Hematopoietic multipotent progenitor cell treated with erythropoietin and hydrocortisone succinate and interleukin-3 and kit ligand, for 8 days (in vitro differentiated cells): Measurements from ENCODE around the gene MBD2.
"Not testable (repeated sequence)": the region's sequence is repeated elsewhere in the genome, so short reads cannot be mapped to it uniquely, and the experiment has no call there.

Source experiments
- DNase-seq: peaks from one replicate; pipeline ENCODE4 v3.0.0-alpha.2; 2015

Gene MBD2

GRCh38 chr18:54233747-54234146 is 9.3 kb upstream of the MBD2 start:
- no peak for DNase-seq

DNA sequence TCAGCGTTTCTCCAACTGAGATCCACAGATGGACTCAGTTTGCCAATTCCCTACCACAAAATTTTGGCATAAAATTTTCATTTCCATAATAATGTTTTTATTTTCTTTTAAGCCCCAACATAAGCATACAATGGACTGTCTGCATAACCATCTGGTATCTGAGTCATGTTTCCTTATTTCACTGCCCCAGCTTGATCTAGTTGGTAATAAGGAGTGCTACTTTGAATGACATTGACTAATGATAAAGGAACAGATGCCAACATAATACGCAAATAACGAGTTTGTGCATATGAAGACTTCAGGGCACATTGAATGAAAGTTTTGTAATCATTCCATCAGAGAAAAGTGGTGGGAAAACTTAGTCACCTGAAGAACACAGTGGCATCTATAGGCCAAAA is 8.8 kb upstream of the MBD2 start:
- no peak for DNase-seq

GRCh38 chr18:54232485-54233227 is 8.2 kb upstream of the MBD2 start:
- DNase-seq = no peak

- no peak for DNase-seq
These were observed 5.1 kb upstream of the MBD2 start for GRCh38 chr18:54229421-54230059.

DNA sequence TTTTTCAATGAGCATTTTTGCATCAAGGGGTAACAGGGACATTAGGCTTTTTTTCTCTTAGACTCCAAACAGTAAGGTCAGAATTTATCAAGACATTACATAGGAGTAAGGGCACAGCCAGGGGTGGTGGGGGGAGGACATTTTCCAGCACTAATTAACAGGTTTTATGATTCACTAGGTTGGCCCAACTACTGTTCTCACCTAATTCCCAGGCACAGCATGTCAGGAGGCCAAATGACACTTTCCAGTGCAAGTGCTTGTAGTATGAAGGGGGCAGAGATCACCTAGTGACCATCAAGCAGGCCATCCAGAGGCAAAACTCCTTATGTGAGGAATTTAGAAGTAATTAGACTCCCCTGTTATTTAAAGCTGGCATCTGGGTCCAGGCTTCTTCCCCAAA is 3.9 kb upstream of the MBD2 start:
- DNase-seq = no peak

DNA sequence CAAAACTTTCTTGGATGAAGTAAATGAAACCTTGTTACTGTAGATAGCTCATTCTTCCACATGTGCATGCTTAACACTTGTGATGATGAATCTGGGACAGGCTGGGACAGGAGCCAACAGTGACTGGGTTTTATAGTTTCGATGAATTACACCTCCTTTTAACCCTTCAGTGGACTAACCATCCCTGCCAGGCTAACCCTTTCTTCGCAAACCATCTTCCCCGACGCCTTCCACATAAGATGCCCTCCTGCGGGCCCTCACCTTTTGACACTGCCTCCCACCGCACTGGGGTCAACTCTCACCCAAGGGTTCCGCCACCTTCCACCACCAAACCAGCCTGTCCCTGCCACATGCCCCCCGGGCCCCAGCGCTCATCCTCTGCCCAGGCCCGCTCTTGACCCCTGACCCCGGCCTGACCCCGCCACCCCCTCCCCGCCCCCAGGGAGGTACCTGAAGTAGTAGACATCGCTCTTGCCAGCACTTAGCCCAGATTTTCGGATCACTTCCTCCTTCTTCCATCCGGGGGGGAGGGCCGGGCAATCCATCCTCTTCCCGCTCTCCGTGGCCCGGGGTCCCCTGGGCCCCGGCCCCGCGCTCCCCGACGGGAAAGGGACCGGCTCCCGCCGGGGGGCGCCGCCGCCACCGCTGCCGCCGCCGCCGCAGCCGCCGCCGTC is 764 bp downstream of the MBD2 start:
- peak; percentile 84 for DNase-seq

- DNase-seq = peak; percentile 28
These were observed 1.4 kb downstream of the MBD2 start for GRCh38 chr18:54222922-54223567.

DNA sequence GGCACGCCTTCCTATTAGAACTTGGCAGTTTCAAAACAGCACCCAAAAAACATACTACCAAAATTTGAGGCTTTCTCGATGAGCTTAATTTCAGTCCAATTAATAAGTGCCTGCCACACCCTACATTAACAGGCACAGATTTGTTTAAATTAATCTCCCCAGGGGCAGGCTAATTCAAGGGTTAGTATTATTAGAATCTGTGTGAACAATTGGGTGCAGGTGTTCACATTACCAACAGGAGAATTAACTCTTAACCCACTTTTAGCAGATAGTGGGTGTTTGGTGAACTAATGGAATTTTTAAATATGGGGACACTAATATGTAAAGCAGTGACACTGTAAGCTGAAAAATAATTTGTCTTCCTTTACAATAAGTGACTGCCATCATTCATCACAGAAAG is 4.1 kb downstream of the MBD2 start:
- no peak for DNase-seq

- DNase-seq = not testable (repeated sequence)
These were observed 5.7 kb downstream of the MBD2 start for GRCh38 chr18:54218803-54219202.

DNA sequence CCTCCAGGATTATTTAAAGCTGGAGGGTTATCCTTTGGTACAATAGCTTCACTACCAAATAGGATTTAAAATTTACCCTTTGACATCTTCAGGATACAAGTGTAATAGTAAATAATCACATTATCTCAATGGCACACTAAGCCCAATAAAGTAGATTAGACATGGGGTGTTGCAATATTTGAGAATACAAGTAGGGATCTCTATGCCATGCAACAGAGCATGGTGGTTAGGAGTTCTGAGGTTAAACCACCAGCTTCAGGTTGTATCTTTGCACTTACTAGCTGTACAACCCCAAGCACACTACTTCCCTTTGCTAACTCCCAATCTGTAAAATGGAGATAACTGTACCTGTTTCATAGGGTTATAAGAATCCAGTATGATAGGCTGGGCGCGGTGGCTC is 6.2 kb downstream of the MBD2 start:
- no peak for DNase-seq

DNA sequence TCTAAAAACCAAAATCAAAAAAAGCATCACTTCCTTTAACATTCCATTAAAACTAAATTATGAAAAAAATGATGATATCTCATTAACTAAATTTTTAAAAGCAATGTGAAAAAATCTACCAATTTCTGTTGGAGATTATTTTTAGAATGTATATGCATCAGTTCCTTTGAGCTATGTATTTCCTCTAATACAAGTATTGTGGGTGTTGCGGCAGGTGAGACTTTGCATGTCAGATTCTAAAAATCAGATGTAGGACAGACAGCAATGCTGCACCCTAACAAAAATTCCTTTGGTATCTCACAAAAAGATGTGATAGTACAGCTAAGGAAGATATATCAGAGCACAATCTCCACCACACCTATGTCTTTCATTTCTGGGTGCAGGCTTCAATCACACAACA is 6.8 kb downstream of the MBD2 start:
- DNase-seq = no peak

DNA sequence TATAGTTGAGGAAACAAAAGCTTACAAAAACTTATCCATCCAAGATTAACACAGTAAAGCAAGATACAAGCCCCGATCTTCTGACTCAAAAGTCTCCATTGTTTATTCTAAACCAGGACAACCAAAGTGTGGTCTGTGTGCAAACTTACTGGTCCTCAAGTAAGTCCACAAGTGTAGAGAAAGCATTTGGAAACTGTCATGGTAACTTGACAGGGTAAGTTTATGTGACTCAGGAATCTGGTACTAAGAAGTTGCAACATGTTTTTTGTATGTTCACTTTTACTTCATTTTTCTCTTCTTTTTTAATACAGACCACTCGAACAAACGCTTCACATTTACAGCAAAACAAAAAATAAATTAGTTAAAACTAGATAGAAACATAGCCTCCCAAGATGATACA is 9.4 kb downstream of the MBD2 start:
- no peak for DNase-seq

DNA sequence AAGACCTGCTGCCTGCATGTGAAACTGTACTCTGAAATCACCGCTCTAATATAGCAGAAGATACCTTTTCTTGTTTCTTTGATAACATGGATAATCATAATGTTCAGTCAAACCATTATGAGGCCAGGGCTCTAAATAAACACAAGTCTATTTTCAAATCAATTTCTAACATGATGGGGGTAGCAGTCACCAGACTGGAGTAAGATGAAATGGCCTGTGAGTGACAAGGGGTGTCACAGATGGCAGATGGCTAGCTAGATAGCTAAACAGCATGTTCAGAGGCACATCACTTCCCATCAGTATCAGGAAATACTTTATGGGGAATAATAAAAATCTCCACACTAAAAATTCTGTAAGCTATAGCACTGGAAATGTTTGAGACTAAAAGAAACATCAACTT is 14.0 kb downstream of the MBD2 start:
- peak; percentile 45 for DNase-seq

DNA sequence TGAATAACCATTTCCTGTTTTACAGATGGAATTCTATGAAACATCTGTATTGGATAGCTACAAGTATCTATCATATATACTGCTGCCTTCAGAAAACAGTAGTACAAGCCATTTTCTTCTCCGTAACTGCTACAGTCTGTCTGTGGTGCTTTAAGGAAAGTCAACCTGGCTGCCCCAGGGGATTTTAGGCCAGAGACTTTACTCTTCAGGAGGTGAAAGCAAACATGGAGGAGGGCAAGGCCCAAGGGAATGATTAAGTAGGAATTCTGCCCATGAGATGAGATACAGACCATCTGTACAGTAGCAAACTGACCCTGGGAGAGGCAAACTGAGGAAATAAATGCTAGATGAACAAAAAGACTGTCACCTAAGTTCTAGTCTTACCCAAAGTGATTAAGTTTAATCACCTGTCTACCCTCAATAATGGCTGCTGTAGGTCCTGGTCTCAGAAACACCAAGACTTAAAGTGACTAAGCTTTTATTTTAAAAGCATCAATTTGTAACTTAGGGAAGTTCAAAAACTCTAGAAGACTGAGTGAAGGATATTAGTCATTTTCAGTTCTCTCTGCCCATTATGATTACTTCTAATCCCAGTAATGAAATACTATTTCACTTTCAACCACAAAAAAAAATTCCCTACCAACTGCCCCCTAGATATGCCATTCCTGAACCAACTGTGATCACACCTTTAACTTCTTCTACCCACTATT is 14.8 kb downstream of the MBD2 start:
- no peak for DNase-seq

GRCh38 chr18:54206447-54206846 is 18.0 kb downstream of the MBD2 start:
- peak; percentile 37 for DNase-seq

GRCh38 chr18:54205959-54206358 is 18.5 kb downstream of the MBD2 start:
- DNase-seq = no peak

DNA sequence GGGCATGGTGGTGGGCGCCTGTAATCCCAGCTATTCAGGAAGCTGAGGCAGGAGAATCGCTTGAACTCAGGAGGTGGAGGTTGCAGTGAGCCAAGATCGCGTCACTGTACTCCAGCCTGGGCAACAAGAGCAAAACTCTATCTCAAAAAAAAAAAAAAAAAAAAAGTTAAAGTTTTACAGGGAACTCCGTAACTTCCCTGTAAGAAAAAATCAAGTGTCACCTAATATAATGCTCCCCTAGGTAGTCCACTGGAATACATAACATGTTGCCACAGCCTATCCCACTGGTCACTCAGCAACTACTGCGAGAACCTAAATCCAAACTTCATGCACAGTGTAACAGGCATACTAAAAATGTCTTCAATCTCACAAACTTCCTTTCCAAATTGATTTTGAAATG is 19.0 kb downstream of the MBD2 start:
- DNase-seq = not testable (repeated sequence)

DNA sequence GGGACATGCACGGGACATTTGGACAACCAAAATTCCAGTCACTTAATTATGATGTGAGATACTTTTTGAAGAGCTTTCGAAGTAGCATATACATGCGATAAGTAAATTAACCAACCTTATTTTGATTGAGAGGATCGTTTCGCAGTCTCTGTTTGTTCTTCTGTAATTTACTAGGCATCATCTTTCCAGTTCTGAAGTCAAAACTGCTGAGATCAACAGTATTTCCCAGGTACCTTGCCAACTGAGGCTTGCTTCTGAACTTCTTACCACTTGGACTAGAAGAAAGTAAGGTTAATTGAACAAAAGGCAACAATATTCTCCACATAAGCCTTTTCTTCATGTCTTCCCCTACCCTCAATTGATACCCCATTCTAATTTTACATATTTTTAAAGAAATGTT is 19.6 kb downstream of the MBD2 start:
- no peak for DNase-seq

GRCh38 chr18:54203914-54204313 is 20.6 kb downstream of the MBD2 start:
- no peak for DNase-seq

GRCh38 chr18:54202851-54203250 is 21.6 kb downstream of the MBD2 start:
- no peak for DNase-seq

DNA sequence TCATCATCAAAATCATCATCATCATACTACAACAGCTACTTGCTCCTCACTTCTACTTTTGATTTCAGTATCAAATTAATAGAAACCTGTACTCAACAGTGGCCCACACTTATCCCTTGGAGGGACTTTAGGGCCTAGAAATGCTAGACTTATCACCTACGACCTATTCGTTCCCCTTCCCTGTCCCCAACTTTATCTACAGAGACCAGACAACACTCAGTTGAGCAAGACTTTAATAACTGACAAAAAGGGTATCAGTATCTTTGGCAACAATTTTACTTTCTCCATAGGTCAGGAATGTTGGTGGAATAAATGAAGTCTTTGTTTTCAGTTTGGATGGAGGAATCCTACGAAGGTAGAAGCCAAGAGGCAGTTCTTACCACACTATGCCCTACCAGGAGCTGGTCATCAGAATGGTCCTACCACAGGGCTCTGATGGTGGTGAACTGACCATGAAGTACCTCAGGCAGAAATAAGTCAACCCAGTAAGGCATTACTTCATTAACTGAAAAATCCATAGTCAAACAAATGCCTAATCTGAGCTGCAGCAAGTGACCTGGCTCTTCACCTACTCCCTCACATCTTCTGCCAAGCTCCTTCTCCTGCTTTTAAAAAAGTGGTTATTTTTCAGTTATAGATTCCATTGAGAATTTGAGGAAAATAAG is 26.6 kb downstream of the MBD2 start:
- peak; percentile 80 for DNase-seq

GRCh38 chr18:54193786-54194185 is 30.7 kb downstream of the MBD2 start:
- DNase-seq = no peak

- no peak for DNase-seq
These were observed 31.6 kb downstream of the MBD2 start for GRCh38 chr18:54192900-54193299.
